Endothelial cell of umbilical vein (primary cell): Measurements from ENCODE around the gene TMEM170A. TPM values are rescaled to one million over a fixed set of nuclear protein-coding genes. Genes with fewer than 3 reads are reported as not detected.

Experiments used
- BruUV-seq: library from RNA; stranded (reverse); fragments of 400-500 nt; replicated peaks from 2 replicates; lab custom pipeline; 2021; lab: Mats Ljungman, UMichigan
- CTCF ChIA-PET: fragments of 300-600, 350-600 bp; sonication (Branson Sonifier 250); formaldehyde crosslinking; loops from one replicate; lab custom pipeline; 2021; ENCODE audit warnings: antibody characterized with exemption, inconsistent platforms; lab: Charles Lee
- POLR2A ChIA-PET: fragments of 300-600, 350-600 bp; sonication (Branson Sonifier 250); formaldehyde crosslinking; loops from one replicate; lab custom pipeline; 2021; ENCODE audit warnings: antibody characterized with exemption, inconsistent platforms; lab: Charles Lee
- DNase-seq: peaks from one replicate; pipeline ENCODE4 v3.0.0-alpha.2; 2011; ENCODE audit warnings: low read depth, low spot score
- FAIRE-seq: peaks from 2 replicates; lab custom pipeline; 2011; peaks lifted over from hg19 to GRCh38; lab: Jason Lieb, UNC
- H2AFZ ChIP-seq: 2 replicates; pipeline ENCODE4 v1.6.0; 2012; ENCODE audit warnings: low read depth, low read length, control low read depth, inconsistent platforms
- H3K27ac ChIP-seq: 2 replicates; pipeline ENCODE4 v1.5.1; 2011; ENCODE audit warnings: low read depth, mild to moderate bottlenecking, control low read depth, low read length, moderate library complexity; ENCODE audit not compliant: insufficient read depth
- H3K27me3 ChIP-seq, 2 experiments: 2 replicates each; pipeline versions ENCODE4 v1.6.0 to v1.6.1; 2011; ENCODE audit warnings: low read length in 2 of 2, mixed read lengths in 1 of 2; ENCODE audit not compliant: control insufficient read depth in 2 of 2, insufficient read depth in 2 of 2
- H3K36me3 ChIP-seq, 2 experiments: 2 replicates in 1 of 2; 3 replicates in 1 of 2; pipeline ENCODE4 v1.5.1; 2011; ENCODE audit warnings: low read length in 2 of 2, mild to moderate bottlenecking in 1 of 2, moderate library complexity in 1 of 2; ENCODE audit not compliant: control insufficient read depth in 2 of 2, insufficient read depth in 2 of 2; ENCODE audit errors: extremely low read depth in 1 of 2
- H3K4me1 ChIP-seq: 3 replicates; pipeline ENCODE4 v1.5.1; 2011; ENCODE audit warnings: mild to moderate bottlenecking, low read length; ENCODE audit not compliant: control insufficient read depth, insufficient read depth; ENCODE audit errors: extremely low read depth
- H3K4me2 ChIP-seq: 2 replicates; pipeline ENCODE4 v1.6.1; 2011; ENCODE audit warnings: low read length, control low read depth, mixed read lengths; ENCODE audit not compliant: insufficient read depth
- H3K4me3 ChIP-seq, 3 experiments: fragments of 200-600 bp in 1 of 3; sonication (generic), shearing (Covaris generic) in 1 of 3; replicated peaks in 1 of 3; 2 replicates each; pipeline ENCODE4 v1.5.1; 2011 to 2016; ENCODE audit warnings: control low read depth in 3 of 3, low read length in 3 of 3, mild to moderate bottlenecking in 2 of 3, inconsistent platforms in 1 of 3, low read depth in 1 of 3, moderate library complexity in 1 of 3; ENCODE audit not compliant: insufficient read depth in 1 of 3
- H3K79me2 ChIP-seq: 2 replicates; pipeline ENCODE4 v1.6.0; 2012; ENCODE audit warnings: low read length, inconsistent platforms; ENCODE audit not compliant: control insufficient read depth, insufficient read depth
- H3K9ac ChIP-seq: replicated peaks from 2 replicates; pipeline ENCODE3; 2011; ENCODE audit warnings: low read length, control low read depth; ENCODE audit not compliant: insufficient read depth; ENCODE audit errors: extremely low read depth
- H3K9me1 ChIP-seq: replicated peaks from 3 replicates; pipeline ENCODE4 v1.6.0; 2011; ENCODE audit warnings: mild to moderate bottlenecking, low read length; ENCODE audit not compliant: control insufficient read depth, insufficient read depth; ENCODE audit errors: extremely low read depth
- H3K9me3 ChIP-seq: replicated peaks from 2 replicates; pipeline ENCODE4 v1.5.1; 2012; ENCODE audit warnings: low read length, inconsistent platforms; ENCODE audit not compliant: control insufficient read depth, insufficient read depth
- H4K20me1 ChIP-seq: replicated peaks from 2 replicates; pipeline ENCODE3; 2011; ENCODE audit warnings: mild to moderate bottlenecking, low read length; ENCODE audit not compliant: control insufficient read depth, insufficient read depth; ENCODE audit errors: extremely low read depth
- CTCF ChIP-seq, 2 donors: IDR thresholded peaks; 1 replicate in 1 of 2; 2 replicates in 1 of 2; pipeline ENCODE4 v1.5.1; 2011; ENCODE audit warnings: low read length in 2 of 2, mild to moderate bottlenecking in 2 of 2, moderate library complexity in 2 of 2, control low read depth in 1 of 2, inconsistent platforms in 1 of 2, low read depth in 1 of 2; ENCODE audit not compliant: insufficient read depth in 1 of 2; ENCODE audit errors: extremely low read depth in 1 of 2
- EZH2 ChIP-seq: IDR thresholded peaks from 2 replicates; pipeline ENCODE4 v1.6.1; 2012; ENCODE audit warnings: borderline replicate concordance, low read depth, mild to moderate bottlenecking, moderate library complexity, low read length, inconsistent platforms; ENCODE audit not compliant: severe bottlenecking
- FOS ChIP-seq: IDR thresholded peaks from 2 replicates; pipeline ENCODE4 v1.6.1; 2011; ENCODE audit warnings: mild to moderate bottlenecking, low read length, moderate library complexity, borderline replicate concordance; ENCODE audit not compliant: insufficient read depth
- GATA2 ChIP-seq: IDR thresholded peaks from 2 replicates; pipeline ENCODE4 v1.7.0; 2011; ENCODE audit warnings: low read depth, mild to moderate bottlenecking, moderate library complexity, mixed read lengths, low read length; ENCODE audit not compliant: insufficient read length, insufficient read depth
- JUN ChIP-seq: IDR thresholded peaks from 2 replicates; pipeline ENCODE4 v1.6.1; 2011; ENCODE audit warnings: borderline replicate concordance, low read depth; ENCODE audit not compliant: insufficient read length, insufficient read depth
- MAX ChIP-seq: IDR thresholded peaks from 2 replicates; pipeline ENCODE4 v1.6.1; 2011; ENCODE audit not compliant: insufficient read depth, insufficient read length
- MYC ChIP-seq: IDR thresholded peaks from one replicate; pipeline ENCODE4 v1.6.1; 2011; ENCODE audit warnings: mild to moderate bottlenecking, low read depth, low read length
- POLR2A ChIP-seq: IDR thresholded peaks from 2 replicates; pipeline ENCODE4 v1.6.1; 2012; ENCODE audit warnings: low read depth, mild to moderate bottlenecking, control low read depth, low read length
- POLR2AphosphoS5 ChIP-seq: IDR thresholded peaks from 2 replicates; pipeline ENCODE4 v1.6.1; 2012; ENCODE audit warnings: low read depth, mild to moderate bottlenecking, control low read depth, low read length, moderate library complexity; ENCODE audit not compliant: insufficient read depth
- dilution Hi-C: fragments of 300-500 bp; cut with MboI; formaldehyde crosslinking; loops from one replicate; pipeline ENCODE4 v1.15.0; 2019; ENCODE audit warnings: low sequenced_read_pairs; ENCODE audit not compliant: extremely low pct_ligation_motif_present
- intact Hi-C: fragments of 100-400 bp; cut with micrococcal nuclease; formaldehyde crosslinking; loops from one replicate; pipeline ENCODE4 v1.10.0; 2022
- polyA plus RNA-seq, 4 experiments: library from polyadenylated mRNA; depleted of rRNA in 3 of 4; stranded (reverse) in 3 of 4; unstranded in 1 of 4; fragments of >200 nt; gene quantifications; 2 replicates each; pipeline versions ENCODE4 v1.2.1 to v1.2.3, GENCODE V29; 2011 to 2012; ENCODE audit warnings: missing spikeins in 1 of 4
- total RNA-seq: library from RNA; stranded (reverse); gene quantifications from 2 replicates; pipeline ENCODE4 v1.2.3, GENCODE V29; 2021

Gene TMEM170A
- total and polyA plus RNA-seq, 2 donors (not counting 3 experiments of a cell fraction or from before 2014, with no cell fraction given): 12.9 to 22.2 TPM

- H3K9me3 ChIP-seq: no peaks in the 10 kb centered on the region
- ChIA-PET POLR2A (no interaction called here), CTCF (interaction anchor here (1.3 to 3.5 kb wide), 3 partner anchors 25 to 261 kb away, joined by 3 to 23 read pairs (median 4); partner anchors contain the start of gene CFDP1)
- H3K9me1 ChIP-seq: no peaks in the 10 kb centered on the region
- H3K9ac ChIP-seq: no peak overlapping the region
- peaks cover 82% of the 10 kb centered on the region for H3K79me2 ChIP-seq
- H3K27ac ChIP-seq: no peak overlapping the region
- H3K4me1 ChIP-seq: peaks cover 9% of the 10 kb centered on the region
- H3K4me3 ChIP-seq: no peak overlapping the region
- no peaks in the 10 kb centered on the region for H4K20me1 ChIP-seq
- dilution Hi-C loops (no loop called here), intact Hi-C loops (no loop called here)
- TF ChIP-seq FOS: no peak
- TF ChIP-seq POLR2A: no peak
- no peak for TF ChIP-seq MYC
- TF ChIP-seq MAX: no peak
- TF ChIP-seq POLR2AphosphoS5: no peak
- no TSS peak for BruUV-seq
- no peaks in the 10 kb centered on the region for H3K36me3 ChIP-seq
- H3K4me2 ChIP-seq: no peak overlapping the region
- DNase-seq (no peak), FAIRE-seq (no peak)
- H3K27me3 ChIP-seq: no peaks in the 10 kb centered on the region
- no peak overlapping the region for H2AFZ ChIP-seq
Observed at GRCh38 chr16:75458439-75458838, 6.0 kb downstream of the TMEM170A start.

GRCh38 chr16:75458029-75458428 lies 6.5 kb downstream of the TMEM170A start:
- H3K9me1 ChIP-seq: no peaks in the 10 kb centered on the region
- H3K4me2 ChIP-seq: no peak overlapping the region
- H3K36me3 ChIP-seq: no peaks in the 10 kb centered on the region
- ChIA-PET POLR2A (no interaction called here), CTCF (interaction anchor here (1.3 to 3.5 kb wide), 3 partner anchors 25 to 261 kb away, joined by 3 to 23 read pairs (median 4); partner anchors contain the start of gene CFDP1)
- H3K27ac ChIP-seq: no peak overlapping the region
- H3K79me2 ChIP-seq: peaks cover 82% of the 10 kb centered on the region
- no peaks in the 10 kb centered on the region for H3K27me3 ChIP-seq
- peaks cover 6% of the 10 kb centered on the region for H3K4me1 ChIP-seq
- no peak for TF ChIP-seq CTCF (IDR thresholded peaks at IDR 0.05; ENCODE audit: extremely low read depth in 1 of 2, insufficient read depth in 1 of 2, low read depth in 1 of 2, low read length in 2 of 2)
- no peak for TF ChIP-seq POLR2AphosphoS5
- TF ChIP-seq JUN: no peak
- no peak for TF ChIP-seq MYC
- no peak for TF ChIP-seq GATA2
- TF ChIP-seq POLR2A: no peak
- TF ChIP-seq EZH2: no peak
- no peak for TF ChIP-seq FOS
- TF ChIP-seq MAX: no peak
- H2AFZ ChIP-seq: no peak overlapping the region
- no peak overlapping the region for H3K9ac ChIP-seq
- H4K20me1 ChIP-seq: no peaks in the 10 kb centered on the region
- H3K9me3 ChIP-seq: no peaks in the 10 kb centered on the region
- intact Hi-C loops (no loop called here), dilution Hi-C loops (no loop called here)
- H3K4me3 ChIP-seq: no peak overlapping the region
- FAIRE-seq (no peak), DNase-seq (no peak)
- BruUV-seq: no TSS peak
